Left ventricle myocardium inferior (tissue), 1 donor: ENCODE results near the gene PDC. TPM values are rescaled to one million over a fixed set of nuclear protein-coding genes. Genes with fewer than 3 reads are reported as not detected.

Source experiments
- DNase-seq: peaks from one replicate; pipeline ENCODE4 v3.0.0-alpha.2; 2020
- H3K27ac ChIP-seq: fragments of 200-600 bp; replicated peaks from 2 replicates; pipeline ENCODE4 v1.8.0; 2021
- H3K27me3 ChIP-seq: fragments of 200-600 bp; 2 replicates; pipeline ENCODE4 v1.8.0; 2021; ENCODE audit warnings: low read depth
- H3K36me3 ChIP-seq: fragments of 200-600 bp; 2 replicates; pipeline ENCODE4 v1.8.0; 2021
- H3K4me1 ChIP-seq: fragments of 200-600 bp; 2 replicates; pipeline ENCODE4 v1.8.0; 2021
- H3K4me3 ChIP-seq: fragments of 200-600 bp; 2 replicates; pipeline ENCODE4 v1.8.0; 2021; ENCODE audit warnings: mild to moderate bottlenecking, moderate library complexity
- H3K9me3 ChIP-seq: fragments of 200-600 bp; replicated peaks from 2 replicates; pipeline ENCODE4 v1.8.0; 2021
- intact Hi-C: fragments of 100-400 bp; cut with micrococcal nuclease; formaldehyde crosslinking; loops from one replicate; pipeline ENCODE4 v1.11.0; 2022
- long read RNA-seq: library from polyadenylated mRNA; unstranded; transcript quantifications from one replicate; pipeline ENCODE4 v2.0.0, GENCODE V29; 2021
- total RNA-seq: library from RNA; stranded (reverse); fragmentation: NEBNext Ultra II Directional; extraction: Animal tissue kit (Norgen Biotek cat#: 25700); gene quantifications from one replicate; pipeline ENCODE4 v1.2.1, GENCODE V29; 2021
- TF ChIP-seq, protein P1 (sequence below): fragments of 200-600 bp; IDR thresholded peaks from 2 replicates; pipeline ENCODE4 v1.8.0; 2021; ENCODE audit warnings: antibody characterized with exemption, mild to moderate bottlenecking, borderline replicate concordance
- donor health status: DM: no; HTN: yes; CAD: no; lungs with severe emphysema.

PDC gene
- total RNA-seq: not detected
- long read RNA-seq: 0 reads

DNA sequence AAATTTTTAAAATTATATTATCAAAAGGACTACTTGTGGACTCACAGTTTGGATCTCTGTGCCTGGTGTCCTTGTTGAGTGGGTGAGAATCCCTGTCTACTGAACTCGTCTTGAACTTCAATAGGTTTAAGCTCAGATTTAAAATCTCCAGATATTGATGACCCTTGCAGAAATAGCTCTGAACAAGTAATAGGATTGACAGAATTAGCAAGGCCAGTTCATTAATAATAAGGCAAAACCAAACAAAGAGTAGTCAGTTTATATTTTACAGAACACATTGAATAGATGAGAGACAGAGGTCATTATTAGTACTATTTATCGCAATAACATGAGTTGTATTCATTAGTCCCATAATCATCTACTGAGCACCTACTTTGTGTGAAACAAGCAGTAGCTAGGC is at the start of gene PDC:
Gene PDC (minus strand): TSS at position 101 of the 400 bp plus-strand sequence. CDS start 11,655 bp downstream, outside the sequence.
- intact Hi-C loops: no loop called here
- TF ChIP-seq, protein P1, sequence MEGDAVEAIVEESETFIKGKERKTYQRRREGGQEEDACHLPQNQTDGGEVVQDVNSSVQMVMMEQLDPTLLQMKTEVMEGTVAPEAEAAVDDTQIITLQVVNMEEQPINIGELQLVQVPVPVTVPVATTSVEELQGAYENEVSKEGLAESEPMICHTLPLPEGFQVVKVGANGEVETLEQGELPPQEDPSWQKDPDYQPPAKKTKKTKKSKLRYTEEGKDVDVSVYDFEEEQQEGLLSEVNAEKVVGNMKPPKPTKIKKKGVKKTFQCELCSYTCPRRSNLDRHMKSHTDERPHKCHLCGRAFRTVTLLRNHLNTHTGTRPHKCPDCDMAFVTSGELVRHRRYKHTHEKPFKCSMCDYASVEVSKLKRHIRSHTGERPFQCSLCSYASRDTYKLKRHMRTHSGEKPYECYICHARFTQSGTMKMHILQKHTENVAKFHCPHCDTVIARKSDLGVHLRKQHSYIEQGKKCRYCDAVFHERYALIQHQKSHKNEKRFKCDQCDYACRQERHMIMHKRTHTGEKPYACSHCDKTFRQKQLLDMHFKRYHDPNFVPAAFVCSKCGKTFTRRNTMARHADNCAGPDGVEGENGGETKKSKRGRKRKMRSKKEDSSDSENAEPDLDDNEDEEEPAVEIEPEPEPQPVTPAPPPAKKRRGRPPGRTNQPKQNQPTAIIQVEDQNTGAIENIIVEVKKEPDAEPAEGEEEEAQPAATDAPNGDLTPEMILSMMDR: no peak
- no peaks in the 10 kb centered on the region for H3K4me1 ChIP-seq
- no peaks in the 10 kb centered on the region for H3K27me3 ChIP-seq
- H3K27ac ChIP-seq: no peak within 1 kb of the TSS
- no peaks in the 10 kb centered on the region for H3K9me3 ChIP-seq
- no peak for DNase-seq
- no peaks in the 10 kb centered on the region for H3K36me3 ChIP-seq
- H3K4me3 ChIP-seq: no peak within 1 kb of the TSS

DNA sequence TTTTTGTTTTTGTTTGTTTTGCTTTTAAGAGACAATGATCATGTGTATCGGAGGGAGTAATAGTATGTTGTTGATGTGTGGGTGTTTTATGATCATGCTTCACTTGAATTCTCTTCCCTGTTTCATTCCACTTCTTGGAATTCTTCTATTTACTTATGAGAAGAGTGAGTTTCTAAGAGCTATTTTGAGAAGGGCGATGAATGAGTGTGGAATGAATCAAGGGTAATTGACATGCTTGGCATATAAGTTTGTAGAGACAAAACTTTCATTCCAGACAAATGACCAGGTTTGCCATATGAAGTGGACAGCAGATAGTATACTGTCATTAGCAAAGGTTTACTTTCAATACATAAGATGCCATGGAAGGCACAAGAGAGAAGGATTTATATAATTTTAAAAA is 42.3 kb upstream of the PDC start:
- no peak overlapping the region for H3K4me3 ChIP-seq
- peaks cover 9% of the 10 kb centered on the region for H3K36me3 ChIP-seq
- intact Hi-C loops: no loop called here
- TF ChIP-seq, protein P1: no peak
- H3K27ac ChIP-seq: no peak overlapping the region
- no peak for DNase-seq
- no peaks in the 10 kb centered on the region for H3K4me1 ChIP-seq
- no peaks in the 10 kb centered on the region for H3K27me3 ChIP-seq
- H3K9me3 ChIP-seq: peaks cover 36% of the 10 kb centered on the region

DNA sequence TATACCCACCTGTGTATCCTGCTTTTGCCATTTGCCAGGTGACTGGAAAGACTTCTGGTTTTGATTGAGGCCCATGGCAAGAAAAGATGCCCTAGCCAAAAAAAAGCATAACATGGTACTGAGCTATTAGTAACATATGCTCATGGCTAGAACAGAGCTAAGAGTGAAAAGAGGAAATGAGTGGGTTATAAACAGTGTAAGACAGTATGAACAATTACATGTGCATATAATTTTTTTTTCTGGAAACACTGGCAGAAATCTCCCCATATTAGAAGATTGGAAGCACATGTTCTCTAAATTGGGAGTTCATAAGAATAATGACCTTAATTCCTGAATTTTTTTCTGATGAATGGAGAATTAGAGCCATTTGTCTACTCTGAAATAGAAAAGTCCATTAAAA is 41.2 kb upstream of the PDC start:
- intact Hi-C loops: no loop called here
- no peak overlapping the region for H3K4me3 ChIP-seq
- no peaks in the 10 kb centered on the region for H3K27me3 ChIP-seq
- DNase-seq: no peak
- peaks cover 9% of the 10 kb centered on the region for H3K36me3 ChIP-seq
- no peaks in the 10 kb centered on the region for H3K4me1 ChIP-seq
- TF ChIP-seq, protein P1: no peak
- H3K27ac ChIP-seq: no peak overlapping the region
- H3K9me3 ChIP-seq: peaks cover 29% of the 10 kb centered on the region

DNA sequence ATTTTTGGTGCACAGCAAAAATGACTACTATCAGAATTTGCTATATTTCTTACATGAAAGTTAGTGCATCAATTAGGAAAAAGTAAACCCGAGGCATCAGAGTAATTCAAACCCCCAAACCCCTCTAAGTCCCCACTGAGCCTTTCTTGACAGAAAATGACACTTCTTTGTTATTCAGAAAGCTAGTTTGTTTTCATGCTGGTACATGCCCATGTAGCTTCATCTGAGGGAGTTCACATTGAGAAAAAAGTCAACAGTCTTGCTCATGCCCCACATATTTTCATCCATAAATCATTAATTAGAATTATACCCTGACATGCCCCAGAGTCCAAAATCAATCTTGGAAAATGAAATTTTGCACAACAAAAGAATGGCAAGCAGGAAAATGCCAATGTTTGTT is 39.9 kb upstream of the PDC start:
- no peak for DNase-seq
- Histone ChIP-seq H3K4me1 (no peaks in the 10 kb centered on the region), H3K9me3 (peaks cover 17% of the 10 kb centered on the region), H3K4me3 (no peak overlapping the region), H3K27ac (no peak overlapping the region), H3K36me3 (peaks cover under 1% of the 10 kb centered on the region), H3K27me3 (no peaks in the 10 kb centered on the region)
- intact Hi-C loops: no loop called here
- TF ChIP-seq, protein P1: no peak

DNA sequence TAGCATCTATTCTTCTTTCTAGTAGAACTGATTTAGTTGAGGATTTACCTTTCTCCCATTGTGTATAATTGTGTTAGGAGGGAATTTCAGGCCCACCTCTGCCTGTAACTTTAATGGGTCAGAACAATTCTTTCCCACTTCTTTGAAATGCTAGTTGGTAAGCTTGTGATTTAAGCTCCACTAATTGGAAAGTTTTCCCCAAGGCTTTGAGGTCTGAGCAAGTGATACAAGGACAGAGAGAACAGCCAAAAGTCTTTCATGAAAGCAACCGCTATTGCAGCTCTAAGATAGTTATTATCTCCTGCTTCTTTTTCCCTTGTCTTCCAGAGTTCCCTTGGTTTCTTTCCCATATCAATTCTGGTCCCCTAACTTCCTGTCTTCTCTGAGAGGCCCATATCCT is 38.7 kb upstream of the PDC start:
- peaks cover 5% of the 10 kb centered on the region for H3K9me3 ChIP-seq
- TF ChIP-seq, protein P1: no peak
- no peak overlapping the region for H3K4me3 ChIP-seq
- H3K27me3 ChIP-seq: no peaks in the 10 kb centered on the region
- H3K27ac ChIP-seq: no peak overlapping the region
- no peaks in the 10 kb centered on the region for H3K36me3 ChIP-seq
- no peaks in the 10 kb centered on the region for H3K4me1 ChIP-seq
- no peak for DNase-seq
- intact Hi-C loops: no loop called here
